GM21528 (cell line): ENCODE data around the gene MAPK1IP1L.
A peak's percentile ranks its signal among the peaks of the same experiment; 100 is the strongest.
"Not testable (repeated sequence)": the region's sequence is repeated elsewhere in the genome, so short reads cannot be mapped to it uniquely, and the experiment has no call there.

ENCODE experiments used
- ATAC-seq: cut with Tn5 transposase; IDR thresholded peaks from one replicate; pipeline ENCODE4 v1.9.1; 2021; ENCODE audit warnings: mild to moderate bottlenecking, moderate library complexity; ENCODE audit not compliant: unreplicated experiment, low FRiP score

The MAPK1IP1L gene

DNA sequence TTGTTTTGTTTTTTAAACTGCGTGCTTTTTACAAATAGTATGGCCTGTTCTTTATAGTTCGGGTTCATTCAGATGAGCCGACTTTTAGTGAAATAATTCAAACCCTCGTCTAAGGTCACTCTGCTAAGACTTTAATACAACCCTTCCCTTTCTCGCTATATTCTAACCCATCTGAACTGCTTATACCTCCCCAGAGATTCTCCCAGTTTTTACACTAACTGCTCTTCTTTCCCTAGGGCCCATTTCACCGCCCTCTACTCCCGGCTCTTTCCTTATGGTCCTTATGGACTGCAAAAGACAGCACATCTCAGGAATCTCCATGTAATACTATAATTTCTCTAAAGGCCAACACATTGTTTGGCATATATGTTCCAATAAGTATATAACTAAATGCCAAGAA is 2.1 kb downstream of the MAPK1IP1L start:
- ATAC-seq = no peak

DNA sequence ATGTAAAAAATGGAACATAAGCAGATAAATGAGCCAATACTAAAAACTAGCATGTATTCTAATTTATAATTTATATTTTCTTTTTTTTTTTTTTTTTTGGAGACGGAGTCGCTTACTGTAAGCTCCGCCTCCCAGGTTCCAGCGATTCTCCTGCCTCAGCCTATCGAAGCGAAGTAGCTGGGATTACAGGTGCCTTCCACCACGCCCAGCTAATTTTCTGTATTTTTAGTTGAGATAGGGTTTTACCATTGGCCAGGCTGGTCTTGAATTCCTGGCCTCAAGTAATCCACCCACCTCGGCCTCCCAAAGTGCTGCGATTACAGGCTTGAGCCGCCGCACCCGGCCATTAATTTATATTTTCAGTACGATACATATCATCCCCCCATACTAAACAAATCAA is 2.7 kb downstream of the MAPK1IP1L start:
- no peak for ATAC-seq

DNA sequence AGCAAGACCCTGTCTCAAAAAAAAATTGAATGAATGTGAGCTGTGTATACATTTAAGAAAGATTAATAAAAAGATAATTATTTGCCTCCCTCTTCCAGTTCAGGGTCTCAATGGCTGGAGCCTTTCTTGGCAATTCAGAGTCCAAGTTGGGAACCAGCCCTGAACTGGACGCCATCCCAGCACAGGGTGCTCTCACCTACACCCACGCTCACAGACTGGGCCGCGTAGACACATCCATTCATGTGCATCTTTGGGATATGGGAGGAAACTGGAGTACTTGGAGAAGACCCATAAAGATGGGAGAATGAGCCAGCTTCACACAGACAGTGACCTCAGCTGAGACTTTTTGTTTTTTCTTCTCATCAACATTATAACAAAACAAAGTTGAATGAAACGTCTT is 6.5 kb downstream of the MAPK1IP1L start:
- no peak for ATAC-seq

DNA sequence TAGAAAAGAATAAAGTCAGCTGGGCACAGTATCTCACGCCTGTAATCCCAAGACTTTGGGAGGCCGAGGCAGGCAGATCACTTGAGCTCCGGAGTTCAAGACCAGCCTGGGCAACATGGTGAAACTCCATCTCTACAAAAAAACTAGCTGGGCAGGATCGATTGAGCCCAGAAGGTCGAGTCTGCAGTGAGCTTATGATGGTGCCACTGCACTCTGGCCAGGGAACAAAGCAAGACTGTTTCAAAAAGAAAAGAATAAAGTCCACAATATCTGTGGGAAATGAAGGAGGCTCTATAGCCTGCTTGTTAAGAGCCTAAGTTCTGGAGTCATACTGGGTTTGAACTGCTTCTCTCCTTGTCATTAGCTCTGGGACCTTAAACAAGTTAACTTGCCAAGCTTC is 7.9 kb downstream of the MAPK1IP1L start:
- no peak for ATAC-seq

DNA sequence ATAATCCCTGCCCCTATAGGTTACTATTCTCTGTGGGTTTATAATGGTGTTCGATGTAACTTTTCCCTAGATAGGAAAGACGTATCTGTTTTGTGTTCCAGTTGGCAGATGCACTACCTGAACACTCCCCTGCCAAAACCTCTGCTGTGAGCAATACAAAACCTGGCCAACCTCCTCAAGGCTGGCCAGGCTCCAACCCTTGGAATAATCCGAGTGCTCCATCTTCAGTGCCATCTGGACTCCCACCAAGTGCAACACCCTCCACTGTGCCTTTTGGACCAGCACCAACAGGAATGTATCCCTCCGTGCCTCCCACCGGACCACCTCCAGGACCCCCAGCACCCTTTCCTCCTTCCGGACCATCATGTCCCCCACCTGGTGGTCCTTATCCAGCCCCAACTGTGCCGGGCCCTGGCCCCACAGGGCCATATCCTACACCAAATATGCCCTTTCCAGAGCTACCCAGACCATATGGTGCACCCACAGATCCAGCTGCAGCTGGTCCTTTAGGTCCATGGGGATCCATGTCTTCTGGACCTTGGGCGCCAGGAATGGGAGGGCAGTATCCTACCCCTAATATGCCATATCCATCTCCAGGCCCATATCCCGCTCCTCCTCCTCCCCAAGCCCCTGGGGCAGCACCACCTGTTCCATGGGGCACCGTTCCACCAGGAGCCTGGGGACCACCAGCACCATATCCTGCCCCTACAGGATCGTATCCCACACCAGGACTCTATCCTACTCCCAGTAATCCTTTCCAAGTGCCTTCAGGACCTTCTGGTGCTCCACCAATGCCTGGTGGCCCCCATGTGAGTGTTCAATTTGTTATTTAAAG is 11.3 kb downstream of the MAPK1IP1L start:
- ATAC-seq = no peak

DNA sequence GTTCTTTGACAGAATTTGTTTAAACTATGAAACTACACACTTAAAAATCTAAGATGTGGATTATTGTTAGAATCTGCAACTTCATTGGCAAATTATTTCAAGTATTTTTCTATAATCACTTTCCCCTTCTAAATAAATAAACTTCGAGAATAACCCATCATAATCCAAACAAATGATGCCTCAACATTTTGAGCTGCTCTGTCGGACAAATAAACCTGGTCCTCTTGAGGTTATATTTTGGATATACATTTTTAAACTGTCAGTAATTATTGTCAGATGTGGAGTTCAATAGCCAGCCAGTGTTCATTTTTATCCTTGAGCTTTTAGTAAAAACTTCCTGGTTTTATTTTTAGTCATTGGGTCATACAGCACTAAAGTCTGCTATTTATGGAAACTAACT is 13.4 kb downstream of the MAPK1IP1L start:
- ATAC-seq = not testable (repeated sequence)

DNA sequence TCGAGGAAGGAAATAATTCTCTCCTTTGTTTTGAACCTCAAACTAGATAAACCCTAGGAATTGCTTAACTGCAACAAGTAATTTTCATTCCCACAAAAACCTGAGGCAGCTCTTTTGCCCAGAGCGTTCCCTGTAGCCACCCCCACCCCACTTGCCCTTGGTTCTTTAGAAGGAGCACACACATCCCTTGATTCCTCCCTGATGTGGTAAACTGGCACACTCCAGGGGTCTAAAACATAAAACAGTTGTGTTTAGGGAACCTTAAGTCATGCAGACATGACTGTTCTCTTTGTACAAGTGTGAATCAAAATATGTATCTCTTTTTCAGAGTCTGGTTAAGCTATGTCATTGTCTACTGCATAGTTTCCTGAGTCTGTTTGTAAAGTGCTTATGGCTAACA is 14.0 kb downstream of the MAPK1IP1L start:
- ATAC-seq = no peak

DNA sequence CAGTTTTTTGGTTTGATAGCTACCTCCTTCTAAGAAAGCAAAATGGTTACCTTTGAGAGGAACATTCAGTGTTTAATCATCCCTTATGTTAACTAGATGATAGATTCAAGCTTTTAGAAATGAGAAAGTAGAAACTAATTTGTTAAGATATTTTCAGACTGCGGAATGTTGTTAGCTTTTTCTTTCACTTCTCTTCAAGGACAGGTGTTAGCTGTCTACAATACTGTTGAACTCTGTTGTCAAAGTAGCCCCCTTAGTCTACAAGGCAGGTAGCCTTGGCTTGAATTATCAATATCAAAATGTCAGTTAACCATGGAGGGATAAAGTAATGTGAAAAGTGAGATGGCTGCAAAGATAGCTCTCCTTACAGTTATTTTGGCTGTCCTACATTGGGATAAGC is 14.8 kb downstream of the MAPK1IP1L start:
- ATAC-seq = no peak

DNA sequence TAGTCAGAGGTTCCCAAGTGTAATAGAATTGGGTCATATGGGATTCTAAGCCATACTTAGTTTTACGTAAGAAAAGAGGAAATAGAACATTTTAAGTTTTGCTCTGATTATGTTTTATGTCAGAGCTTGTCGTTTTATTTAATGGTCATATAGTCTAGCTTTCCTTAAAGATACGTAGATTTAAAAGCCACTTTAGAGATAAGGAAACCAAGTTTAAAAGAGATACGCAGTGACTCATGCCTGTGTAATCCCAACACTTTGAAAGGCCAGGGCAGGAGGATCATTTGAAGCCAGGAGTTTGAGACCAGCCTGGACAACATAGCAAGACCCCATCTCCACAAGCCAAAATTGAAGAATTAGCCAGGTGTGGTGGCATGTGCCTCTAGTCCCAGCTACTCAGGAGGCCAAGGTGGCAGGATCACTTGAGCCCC is 19.5 kb downstream of the MAPK1IP1L start:
- no peak for ATAC-seq

DNA sequence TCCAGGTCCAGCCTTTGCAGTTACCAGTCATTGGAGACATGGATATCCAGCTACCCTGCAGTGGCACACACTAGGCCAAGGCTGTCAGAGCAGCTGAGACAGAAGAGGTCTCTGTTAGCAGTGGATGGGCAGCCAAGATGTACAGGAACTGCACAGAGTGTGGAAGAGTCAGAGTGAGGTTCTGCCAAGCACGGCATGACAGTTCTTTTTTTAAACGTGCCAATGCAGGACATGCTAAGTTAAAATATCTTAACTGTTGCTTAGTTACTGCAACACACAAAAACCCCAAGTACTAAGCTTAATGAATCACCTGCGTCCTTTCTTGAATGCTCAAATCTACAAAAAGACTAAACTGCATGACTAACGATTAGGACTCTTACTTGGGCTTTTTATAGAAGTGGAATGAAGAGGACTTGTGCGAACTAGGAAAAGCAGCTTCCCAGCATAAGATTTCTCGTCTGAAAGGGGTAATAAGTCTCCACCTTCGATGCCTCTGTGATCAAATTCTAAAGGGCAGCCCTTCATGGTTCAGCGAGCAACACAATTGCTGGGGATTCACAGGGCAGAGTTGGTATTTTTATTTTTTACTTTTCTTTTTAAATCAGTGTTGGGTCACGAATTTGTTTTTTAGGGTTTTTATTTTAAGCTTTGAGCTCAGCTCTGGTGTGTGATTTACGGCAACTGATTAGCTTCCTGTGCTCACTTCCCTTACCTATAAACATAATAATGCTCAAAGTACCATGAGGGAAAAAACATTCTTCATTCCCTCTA is 20.6 kb downstream of the MAPK1IP1L start:
- peak; percentile 38 for ATAC-seq

DNA sequence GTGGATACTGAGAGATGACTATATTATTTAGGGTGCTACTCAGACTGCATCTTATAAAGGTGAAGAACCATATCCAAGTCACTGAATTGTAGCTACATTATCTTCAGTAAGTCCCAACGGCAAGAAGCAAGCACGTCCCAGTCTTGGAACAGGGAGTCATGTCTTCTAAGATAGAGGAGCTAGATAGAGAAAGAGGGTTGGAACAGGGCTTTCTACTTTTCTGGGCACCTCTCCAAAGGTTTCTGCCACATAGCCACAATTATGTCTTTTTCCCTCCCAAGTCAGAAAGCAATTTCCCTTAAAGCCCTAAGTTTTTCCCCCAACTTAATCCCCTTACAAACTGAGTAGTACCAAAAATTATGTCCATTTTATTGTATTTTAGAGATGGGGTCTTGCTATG is 22.4 kb downstream of the MAPK1IP1L start:
- no peak for ATAC-seq

DNA sequence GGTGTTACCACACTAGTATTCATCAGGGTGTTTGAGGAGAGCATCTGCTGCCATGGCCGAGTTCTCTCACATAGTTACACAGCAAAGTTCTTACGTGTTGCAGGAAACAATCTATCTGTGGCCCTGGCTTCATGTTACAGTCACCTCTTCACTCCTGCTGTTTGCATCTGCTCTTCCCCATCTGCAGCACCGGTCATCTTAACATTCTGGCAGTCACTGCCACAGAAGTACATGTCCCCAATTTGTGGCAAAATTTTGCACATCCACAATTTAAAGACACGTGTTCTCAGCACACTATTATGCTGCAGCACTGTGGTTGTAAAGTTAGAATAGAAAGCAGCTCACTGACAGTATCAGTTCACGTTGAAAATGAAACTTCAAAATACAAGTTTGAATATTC is 23.2 kb downstream of the MAPK1IP1L start:
- ATAC-seq = peak; percentile 51

DNA sequence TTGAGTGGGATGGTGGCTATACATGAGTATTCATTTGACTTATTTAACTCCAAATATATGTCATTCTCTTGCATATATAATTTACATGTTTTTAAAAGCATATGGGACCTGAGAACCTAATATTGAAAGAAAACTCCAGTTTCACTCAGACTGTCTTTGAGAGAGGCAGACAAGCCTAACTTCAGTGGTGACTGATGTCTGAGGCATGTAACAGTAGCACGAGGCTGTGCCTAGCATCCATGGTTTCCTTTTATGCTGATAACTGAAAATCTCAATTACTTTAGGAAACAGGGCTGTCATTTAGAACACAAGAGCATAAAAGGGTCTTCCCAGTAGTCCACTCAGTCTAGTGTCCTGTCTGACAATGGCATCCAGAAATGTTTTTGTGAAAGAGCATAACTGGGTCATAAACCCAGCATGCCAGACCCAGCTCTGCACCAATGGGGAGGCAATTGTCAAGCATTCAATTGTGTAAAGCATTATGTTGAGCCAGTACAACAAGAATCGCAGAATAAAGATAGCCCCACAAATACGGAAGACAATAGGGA is 24.3 kb downstream of the MAPK1IP1L start:
- peak; percentile 14 for ATAC-seq

DNA sequence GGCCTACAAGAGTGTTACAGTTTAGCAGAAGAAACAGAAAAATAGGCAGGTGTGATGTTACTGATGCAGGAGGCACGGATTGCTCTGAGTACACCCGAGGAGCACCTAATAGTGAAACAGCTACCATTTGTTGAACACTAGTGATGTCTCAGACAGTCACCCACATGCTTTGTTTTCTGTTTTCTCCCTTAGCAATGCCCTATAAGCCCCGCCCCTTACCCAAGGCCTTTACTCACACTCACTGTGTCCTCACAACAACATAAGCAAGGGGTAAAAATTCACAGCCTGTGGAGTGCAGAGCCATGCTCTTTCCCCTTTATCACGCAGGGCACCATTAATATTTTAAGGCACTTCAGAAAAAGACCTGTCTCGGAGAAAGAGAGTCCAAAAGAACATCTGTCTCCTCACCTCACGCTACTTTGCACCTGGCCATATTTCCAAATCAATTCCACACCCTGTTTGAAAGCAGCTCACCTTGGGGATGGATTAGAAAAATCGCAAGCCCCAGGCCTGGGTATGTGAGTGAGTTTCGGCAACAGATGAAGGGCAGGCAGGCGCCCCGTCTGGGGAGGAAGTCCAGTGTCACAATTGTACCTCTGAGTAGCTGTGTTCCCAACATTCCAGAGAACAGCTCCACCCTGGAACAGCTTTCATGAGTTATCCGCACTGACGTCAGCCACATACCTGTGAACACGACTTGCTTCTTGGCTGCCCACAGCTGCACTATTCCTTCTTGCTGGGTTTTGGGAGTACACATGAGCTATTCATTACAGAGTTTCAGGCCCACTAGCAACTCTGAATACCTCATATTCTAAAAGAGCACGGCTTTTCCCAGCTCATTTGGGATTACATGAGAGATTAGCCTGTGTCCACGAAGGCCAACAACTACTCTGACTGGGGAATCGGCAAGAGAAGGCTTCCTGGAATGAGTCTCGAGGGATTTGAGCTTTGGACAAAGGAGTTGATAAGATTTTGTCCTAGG is 26.0 kb downstream of the MAPK1IP1L start:
- no peak for ATAC-seq

DNA sequence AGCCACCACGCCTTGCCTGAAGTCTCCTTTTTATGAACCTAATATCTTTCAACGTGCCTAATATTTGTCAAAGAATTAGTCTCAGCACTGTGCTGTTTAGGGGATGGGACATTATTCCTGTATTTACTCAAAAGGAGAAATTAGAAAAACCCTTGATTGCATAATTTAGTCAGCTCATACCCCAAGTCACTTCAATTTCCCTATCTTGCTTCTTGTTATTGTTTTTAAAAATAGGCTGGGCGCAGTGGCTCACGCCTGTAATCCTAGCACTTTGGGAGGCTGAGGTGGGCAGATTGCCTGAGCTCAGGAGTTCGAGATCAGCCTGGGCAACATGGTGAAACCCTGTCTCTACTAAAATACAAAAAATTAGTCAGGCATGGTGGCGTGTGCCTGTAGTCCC is 28.5 kb downstream of the MAPK1IP1L start:
- ATAC-seq = not testable (repeated sequence)

DNA sequence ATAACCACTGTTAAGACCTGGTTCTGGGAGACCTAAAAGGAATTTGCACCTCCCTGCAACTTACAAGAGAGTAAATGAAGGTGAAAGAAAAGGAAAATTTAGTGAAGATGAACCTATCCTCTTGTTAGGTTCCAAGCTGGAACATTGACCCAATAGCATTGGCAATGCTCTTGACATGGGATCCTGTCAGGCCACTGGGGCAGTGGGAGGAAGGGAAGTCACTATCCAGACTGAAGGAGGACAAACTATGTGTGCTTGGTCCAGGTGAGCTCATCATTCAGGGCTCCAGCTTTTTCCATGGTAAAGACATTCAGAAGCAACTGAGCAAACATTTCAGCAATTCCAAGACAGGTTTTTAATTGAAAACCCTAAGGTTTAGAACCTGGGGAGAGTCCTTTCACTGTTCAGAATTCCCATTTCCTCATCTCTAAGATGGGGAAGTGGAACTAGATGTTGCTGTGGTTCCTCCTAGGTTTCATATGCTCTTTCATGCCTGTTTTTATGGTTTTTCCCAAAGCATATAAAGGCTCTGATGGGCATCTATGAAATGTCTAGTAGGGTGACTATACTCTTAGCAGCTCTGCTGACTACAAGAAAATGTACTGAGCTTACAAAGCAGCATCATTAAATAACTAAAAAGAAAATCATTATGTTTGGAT is 33.1 kb downstream of the MAPK1IP1L start:
- no peak for ATAC-seq

DNA sequence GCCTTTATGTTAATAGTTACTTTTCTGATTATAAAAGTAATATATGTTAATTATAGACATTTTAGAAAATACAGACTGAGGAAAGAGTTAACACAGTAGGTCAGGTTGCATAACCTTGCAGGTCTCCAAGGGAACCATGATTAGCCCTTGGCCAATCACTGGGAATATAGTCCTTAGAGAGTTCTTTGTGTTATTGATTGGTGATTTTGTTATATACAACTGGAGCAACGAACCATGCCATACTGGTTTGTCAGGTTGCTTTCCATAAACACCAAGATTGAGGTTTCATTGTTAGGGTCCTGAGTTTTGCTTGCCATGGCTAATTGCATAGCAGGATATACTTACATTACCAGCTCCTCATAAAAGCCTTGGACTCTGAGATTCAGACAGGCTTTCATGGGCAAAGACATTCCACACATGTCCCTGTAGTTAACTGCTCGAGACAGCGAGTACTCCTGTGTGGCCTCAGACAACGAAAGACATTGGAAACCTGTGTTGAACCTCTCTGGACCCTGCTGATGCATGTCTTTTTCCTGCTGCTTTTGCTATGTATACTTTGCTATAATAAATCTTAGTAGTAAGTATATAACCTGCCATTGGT is 33.7 kb downstream of the MAPK1IP1L start:
- no peak for ATAC-seq

DNA sequence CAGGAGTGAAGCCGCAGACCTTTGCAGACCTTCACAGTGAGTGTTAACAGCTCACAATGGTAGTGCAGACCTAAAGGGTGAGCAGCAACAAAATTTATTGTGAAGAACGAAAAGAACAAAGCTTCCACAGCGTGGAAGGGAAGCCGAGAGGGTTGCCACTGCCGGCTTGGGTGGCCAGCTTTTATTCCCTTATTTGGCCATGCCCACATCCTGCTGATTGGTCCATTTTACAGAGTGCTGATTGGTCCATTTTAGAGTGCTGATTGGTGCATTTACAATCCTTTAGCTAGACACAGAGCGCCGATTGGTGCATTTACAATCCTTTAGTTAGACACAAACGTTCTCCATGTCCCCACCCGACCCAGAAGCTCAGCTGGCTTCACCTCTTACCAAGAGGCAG is 35.5 kb downstream of the MAPK1IP1L start:
- no peak for ATAC-seq

DNA sequence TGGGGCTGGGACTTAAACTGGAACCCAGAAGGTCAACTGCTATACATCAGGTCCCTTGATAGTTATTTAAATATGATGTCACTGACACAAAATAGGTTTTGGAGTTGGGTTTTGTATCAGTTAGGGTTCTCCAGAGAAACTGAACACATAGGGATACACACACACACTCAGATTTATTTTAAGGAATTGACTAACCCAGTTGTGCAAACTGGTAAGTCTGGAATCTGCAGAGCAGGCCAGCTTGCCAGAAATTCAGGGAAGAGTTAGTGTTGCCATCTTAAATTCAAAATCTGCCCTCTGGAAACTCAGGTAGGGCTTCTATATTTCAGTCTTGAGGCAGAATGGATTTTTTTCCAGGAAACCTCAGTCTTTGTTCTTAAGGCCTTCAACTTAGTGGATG is 36.9 kb downstream of the MAPK1IP1L start:
- ATAC-seq = no peak
